ENCODE results near the gene ELAPOR2.
"Not testable (repeated sequence)": the region's sequence is repeated elsewhere in the genome, so short reads cannot be mapped to it uniquely, and the experiment has no call there.

ELAPOR2 gene

GRCh38 chr7:87059525-87060287 is at the start of gene ELAPOR2:
TSS of gene ELAPOR2 (minus strand) at chr7:87059654. CDS start at chr7:87059513, 141 bp downstream.
- TF ChIP-seq CTCF (IDR thresholded peaks at IDR 0.05; ENCODE audit: insufficient read depth, low read depth, low read length, missing control alignments): peak; percentile 63
- peak; percentile 88 for DNase-seq (ENCODE audit: low read depth)
- H3K4me3 ChIP-seq (ENCODE audit: low read depth, low read length): peak within 1 kb of the TSS; percentile 77

DNA sequence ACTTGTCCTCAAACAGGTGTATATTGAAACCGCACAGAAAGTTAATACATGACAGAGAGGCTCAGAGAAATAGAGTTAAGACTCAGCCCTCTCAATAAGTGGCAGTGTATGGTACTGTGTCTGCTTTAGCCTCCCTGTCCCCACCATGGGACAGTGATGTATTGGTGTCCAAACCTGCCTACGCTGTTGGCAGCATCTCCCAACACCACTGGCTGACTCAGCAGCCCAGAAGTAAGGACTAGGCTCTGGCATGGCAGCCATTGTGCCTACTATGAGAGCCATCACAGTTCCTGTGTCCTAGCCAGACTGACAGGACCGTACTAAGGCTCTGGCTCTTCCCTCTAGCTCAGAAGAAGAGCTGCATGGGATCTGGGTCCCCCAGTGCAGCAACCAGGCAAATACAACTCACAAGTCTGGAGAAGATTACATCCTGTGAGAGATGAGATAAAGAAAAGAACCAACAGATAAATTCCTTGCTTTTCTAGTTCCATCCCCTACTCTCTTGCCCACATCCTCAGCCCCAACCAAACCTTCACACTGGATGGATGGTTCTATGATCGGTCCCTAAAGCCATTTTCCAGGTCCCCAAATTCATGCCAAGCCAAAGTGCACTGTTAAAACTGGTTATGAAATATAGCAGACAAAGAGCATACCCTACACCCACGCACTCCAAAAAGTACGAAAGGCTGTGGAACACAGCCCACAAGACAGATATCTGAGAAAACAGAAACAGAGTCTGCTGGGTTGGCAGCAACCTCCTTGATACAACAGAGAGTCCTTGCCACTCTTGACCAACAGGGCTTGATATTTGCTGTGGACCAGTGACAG is 48.7 kb upstream of the ELAPOR2 start:
- no peak for TF ChIP-seq CTCF (IDR thresholded peaks at IDR 0.05; ENCODE audit: insufficient read depth, low read depth, low read length, missing control alignments)
- DNase-seq (ENCODE audit: low read depth): no peak
- H3K4me3 ChIP-seq (ENCODE audit: low read depth, low read length): no peak overlapping the region

DNA sequence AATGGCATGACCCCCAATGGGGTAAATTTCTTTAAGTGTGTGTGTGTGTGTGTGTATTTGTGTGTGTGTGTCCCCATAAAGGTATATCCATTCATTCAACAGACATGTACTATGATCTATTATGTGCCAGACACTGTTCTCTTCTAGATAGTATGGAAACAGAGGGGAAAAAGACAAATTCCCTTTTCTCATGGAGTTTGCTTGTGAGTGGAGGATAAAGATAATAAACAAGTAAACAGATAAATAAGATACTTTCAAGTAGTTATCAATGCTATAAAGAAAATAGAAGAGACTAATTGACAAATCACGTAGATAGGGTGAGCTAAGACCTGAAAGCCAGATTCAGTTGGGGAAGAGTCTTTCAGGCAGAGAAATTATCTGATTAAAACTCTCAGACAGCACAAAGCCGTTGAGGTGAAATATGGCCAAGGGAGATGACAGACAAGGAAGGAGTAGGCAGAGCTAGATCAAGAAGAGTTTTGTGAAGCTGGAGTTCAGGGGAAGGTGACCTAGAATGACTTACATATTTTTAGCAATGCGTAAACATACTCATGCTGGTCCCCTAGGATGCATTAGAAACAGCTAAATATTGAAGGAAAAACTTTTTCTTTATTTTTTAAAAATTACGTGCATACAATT is 47.6 kb upstream of the ELAPOR2 start:
- no peak for DNase-seq (ENCODE audit: low read depth)
- H3K4me3 ChIP-seq (ENCODE audit: low read depth, low read length): no peak overlapping the region
- no peak for TF ChIP-seq CTCF (IDR thresholded peaks at IDR 0.05; ENCODE audit: insufficient read depth, low read depth, low read length, missing control alignments)

GRCh38 chr7:87105401-87105800 is 45.9 kb upstream of the ELAPOR2 start:
- H3K4me3 ChIP-seq (ENCODE audit: low read depth, low read length): no peak overlapping the region
- no peak for TF ChIP-seq CTCF (IDR thresholded peaks at IDR 0.05; ENCODE audit: insufficient read depth, low read depth, low read length, missing control alignments)
- DNase-seq (ENCODE audit: low read depth): no peak

DNA sequence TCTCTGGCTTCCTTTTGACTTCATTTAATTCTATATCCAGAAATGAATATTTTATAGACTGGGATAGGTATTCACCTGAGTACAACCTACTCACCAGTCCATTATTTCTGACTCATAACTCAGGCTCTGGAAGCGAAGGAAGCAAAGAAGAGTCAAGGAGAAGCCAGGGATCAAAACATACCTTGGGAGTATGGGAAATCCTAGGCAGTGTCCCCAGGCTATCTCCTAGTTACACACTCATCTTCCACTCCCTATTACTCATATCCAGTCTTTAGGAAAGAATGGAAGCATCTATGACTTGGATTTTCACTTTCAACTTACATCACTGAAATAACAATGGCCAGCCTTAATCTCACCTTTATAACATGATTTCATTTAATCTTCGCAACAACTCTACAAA is 40.9 kb upstream of the ELAPOR2 start:
- H3K4me3 ChIP-seq (ENCODE audit: low read depth, low read length): no peak overlapping the region
- TF ChIP-seq CTCF (IDR thresholded peaks at IDR 0.05; ENCODE audit: insufficient read depth, low read depth, low read length, missing control alignments): no peak
- DNase-seq (ENCODE audit: low read depth): no peak

GRCh38 chr7:87097375-87097774 is 37.9 kb upstream of the ELAPOR2 start:
- not testable (repeated sequence) for H3K4me3 ChIP-seq (ENCODE audit: low read depth, low read length); DNase-seq (ENCODE audit: low read depth)

DNA sequence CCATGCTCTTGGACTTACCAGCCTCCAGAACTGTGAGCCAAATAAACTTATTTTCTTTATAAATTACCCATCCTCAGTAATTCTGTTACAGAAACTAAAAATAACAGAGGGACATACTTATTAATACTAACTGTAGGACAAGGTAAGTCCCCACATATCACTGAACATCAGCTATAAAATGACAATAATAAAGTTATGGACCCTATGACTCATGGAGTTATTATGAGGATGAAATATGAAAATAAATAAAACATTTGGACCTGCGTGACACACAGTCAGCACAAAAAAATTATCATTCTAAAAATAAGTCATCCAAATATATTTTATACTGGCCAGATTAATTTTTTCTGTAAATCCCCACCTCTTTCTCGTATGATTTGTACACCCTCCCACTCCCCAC is 34.9 kb upstream of the ELAPOR2 start:
- no peak overlapping the region for H3K4me3 ChIP-seq (ENCODE audit: low read depth, low read length)
- no peak for DNase-seq (ENCODE audit: low read depth)
- no peak for TF ChIP-seq CTCF (IDR thresholded peaks at IDR 0.05; ENCODE audit: insufficient read depth, low read depth, low read length, missing control alignments)
